Measurements from ENCODE around the gene RAI1.

Gene RAI1

DNA sequence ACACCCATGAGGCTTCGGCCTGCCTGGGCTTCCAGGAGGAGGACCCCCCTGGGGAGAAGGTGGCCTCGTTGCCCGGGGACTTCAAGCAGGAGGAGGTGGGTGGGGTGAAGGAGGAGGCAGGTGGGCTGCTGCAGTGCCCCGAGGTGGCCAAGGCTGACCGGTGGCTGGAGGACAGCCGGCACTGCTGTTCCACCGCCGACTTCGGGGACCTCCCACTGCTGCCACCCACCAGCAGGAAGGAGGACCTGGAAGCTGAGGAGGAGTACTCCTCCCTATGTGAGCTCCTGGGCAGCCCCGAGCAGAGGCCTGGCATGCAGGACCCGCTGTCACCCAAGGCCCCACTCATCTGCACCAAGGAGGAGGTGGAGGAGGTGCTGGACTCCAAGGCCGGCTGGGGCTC lies 114.0 kb downstream of the RAI1 start:
- Histone ChIP-seq H3K27ac (ENCODE audit: extremely low read depth, low read depth, low read length) (no peak overlapping the region), H3K9me3 (ENCODE audit: control insufficient read depth, insufficient read depth, low read depth, low read length) (no peaks in the 10 kb centered on the region), H3K36me3 (ENCODE audit: control insufficient read depth in 2 of 2, insufficient read depth in 1 of 2, low read length in 2 of 2) (peaks cover 3 to 66% of the 10 kb centered on the region in 2 experiments; a peak in 2 of 3 replicates), H3K4me1 (ENCODE audit: control insufficient read depth, insufficient read depth, low read length) (no peaks in the 10 kb centered on the region), H3K4me3 (ENCODE audit: low read depth, low read length) (no peak overlapping the region)
- TF ChIP-seq SCRT1 (tag by site-specific recombination; IDR thresholded peaks at IDR 0.05; ENCODE audit: borderline replicate concordance) = no peak
- TF ChIP-seq ZSCAN23 (tag by site-specific recombination; IDR thresholded peaks at IDR 0.05) = no peak
- TF ChIP-seq ZNF677 (tag by site-specific recombination; IDR thresholded peaks at IDR 0.05) = no peak
- no peak for TF ChIP-seq KLF9 (tag by site-specific recombination; IDR thresholded peaks at IDR 0.05; ENCODE audit: low read depth)
- no peak for TF ChIP-seq ZSCAN16 (tag by site-specific recombination; IDR thresholded peaks at IDR 0.05)
- TF ChIP-seq, protein P1, sequence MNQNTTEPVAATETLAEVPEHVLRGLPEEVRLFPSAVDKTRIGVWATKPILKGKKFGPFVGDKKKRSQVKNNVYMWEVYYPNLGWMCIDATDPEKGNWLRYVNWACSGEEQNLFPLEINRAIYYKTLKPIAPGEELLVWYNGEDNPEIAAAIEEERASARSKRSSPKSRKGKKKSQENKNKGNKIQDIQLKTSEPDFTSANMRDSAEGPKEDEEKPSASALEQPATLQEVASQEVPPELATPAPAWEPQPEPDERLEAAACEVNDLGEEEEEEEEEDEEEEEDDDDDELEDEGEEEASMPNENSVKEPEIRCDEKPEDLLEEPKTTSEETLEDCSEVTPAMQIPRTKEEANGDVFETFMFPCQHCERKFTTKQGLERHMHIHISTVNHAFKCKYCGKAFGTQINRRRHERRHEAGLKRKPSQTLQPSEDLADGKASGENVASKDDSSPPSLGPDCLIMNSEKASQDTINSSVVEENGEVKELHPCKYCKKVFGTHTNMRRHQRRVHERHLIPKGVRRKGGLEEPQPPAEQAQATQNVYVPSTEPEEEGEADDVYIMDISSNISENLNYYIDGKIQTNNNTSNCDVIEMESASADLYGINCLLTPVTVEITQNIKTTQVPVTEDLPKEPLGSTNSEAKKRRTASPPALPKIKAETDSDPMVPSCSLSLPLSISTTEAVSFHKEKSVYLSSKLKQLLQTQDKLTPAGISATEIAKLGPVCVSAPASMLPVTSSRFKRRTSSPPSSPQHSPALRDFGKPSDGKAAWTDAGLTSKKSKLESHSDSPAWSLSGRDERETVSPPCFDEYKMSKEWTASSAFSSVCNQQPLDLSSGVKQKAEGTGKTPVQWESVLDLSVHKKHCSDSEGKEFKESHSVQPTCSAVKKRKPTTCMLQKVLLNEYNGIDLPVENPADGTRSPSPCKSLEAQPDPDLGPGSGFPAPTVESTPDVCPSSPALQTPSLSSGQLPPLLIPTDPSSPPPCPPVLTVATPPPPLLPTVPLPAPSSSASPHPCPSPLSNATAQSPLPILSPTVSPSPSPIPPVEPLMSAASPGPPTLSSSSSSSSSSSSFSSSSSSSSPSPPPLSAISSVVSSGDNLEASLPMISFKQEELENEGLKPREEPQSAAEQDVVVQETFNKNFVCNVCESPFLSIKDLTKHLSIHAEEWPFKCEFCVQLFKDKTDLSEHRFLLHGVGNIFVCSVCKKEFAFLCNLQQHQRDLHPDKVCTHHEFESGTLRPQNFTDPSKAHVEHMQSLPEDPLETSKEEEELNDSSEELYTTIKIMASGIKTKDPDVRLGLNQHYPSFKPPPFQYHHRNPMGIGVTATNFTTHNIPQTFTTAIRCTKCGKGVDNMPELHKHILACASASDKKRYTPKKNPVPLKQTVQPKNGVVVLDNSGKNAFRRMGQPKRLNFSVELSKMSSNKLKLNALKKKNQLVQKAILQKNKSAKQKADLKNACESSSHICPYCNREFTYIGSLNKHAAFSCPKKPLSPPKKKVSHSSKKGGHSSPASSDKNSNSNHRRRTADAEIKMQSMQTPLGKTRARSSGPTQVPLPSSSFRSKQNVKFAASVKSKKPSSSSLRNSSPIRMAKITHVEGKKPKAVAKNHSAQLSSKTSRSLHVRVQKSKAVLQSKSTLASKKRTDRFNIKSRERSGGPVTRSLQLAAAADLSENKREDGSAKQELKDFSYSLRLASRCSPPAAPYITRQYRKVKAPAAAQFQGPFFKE (tag by site-specific recombination; IDR thresholded peaks at IDR 0.05; ENCODE audit: borderline replicate concordance) = no peak
- TF ChIP-seq ZNF350 (tag by site-specific recombination; IDR thresholded peaks at IDR 0.05) = no peak
- TF ChIP-seq, protein P2, sequence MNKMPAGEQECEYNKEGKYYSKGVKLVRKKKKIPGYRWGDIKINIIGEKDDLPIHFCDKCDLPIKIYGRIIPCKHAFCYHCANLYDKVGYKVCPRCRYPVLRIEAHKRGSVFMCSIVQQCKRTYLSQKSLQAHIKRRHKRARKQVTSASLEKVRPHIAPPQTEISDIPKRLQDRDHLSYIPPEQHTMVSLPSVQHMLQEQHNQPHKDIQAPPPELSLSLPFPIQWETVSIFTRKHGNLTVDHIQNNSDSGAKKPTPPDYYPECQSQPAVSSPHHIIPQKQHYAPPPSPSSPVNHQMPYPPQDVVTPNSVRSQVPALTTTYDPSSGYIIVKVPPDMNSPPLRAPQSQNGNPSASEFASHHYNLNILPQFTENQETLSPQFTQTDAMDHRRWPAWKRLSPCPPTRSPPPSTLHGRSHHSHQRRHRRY (tag by site-specific recombination; IDR thresholded peaks at IDR 0.05) = no peak
- TF ChIP-seq, protein P3, sequence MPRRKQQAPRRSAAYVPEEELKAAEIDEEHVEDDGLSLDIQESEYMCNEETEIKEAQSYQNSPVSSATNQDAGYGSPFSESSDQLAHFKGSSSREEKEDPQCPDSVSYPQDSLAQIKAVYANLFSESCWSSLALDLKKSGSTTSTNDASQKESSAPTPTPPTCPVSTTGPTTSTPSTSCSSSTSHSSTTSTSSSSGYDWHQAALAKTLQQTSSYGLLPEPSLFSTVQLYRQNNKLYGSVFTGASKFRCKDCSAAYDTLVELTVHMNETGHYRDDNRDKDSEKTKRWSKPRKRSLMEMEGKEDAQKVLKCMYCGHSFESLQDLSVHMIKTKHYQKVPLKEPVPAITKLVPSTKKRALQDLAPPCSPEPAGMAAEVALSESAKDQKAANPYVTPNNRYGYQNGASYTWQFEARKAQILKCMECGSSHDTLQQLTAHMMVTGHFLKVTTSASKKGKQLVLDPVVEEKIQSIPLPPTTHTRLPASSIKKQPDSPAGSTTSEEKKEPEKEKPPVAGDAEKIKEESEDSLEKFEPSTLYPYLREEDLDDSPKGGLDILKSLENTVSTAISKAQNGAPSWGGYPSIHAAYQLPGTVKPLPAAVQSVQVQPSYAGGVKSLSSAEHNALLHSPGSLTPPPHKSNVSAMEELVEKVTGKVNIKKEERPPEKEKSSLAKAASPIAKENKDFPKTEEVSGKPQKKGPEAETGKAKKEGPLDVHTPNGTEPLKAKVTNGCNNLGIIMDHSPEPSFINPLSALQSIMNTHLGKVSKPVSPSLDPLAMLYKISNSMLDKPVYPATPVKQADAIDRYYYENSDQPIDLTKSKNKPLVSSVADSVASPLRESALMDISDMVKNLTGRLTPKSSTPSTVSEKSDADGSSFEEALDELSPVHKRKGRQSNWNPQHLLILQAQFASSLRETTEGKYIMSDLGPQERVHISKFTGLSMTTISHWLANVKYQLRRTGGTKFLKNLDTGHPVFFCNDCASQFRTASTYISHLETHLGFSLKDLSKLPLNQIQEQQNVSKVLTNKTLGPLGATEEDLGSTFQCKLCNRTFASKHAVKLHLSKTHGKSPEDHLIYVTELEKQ (tag by site-specific recombination; IDR thresholded peaks at IDR 0.05; ENCODE audit: borderline replicate concordance) = no peak
- TF ChIP-seq ZSCAN30 (tag by site-specific recombination; IDR thresholded peaks at IDR 0.05) = no peak
- TF ChIP-seq, protein P4, sequence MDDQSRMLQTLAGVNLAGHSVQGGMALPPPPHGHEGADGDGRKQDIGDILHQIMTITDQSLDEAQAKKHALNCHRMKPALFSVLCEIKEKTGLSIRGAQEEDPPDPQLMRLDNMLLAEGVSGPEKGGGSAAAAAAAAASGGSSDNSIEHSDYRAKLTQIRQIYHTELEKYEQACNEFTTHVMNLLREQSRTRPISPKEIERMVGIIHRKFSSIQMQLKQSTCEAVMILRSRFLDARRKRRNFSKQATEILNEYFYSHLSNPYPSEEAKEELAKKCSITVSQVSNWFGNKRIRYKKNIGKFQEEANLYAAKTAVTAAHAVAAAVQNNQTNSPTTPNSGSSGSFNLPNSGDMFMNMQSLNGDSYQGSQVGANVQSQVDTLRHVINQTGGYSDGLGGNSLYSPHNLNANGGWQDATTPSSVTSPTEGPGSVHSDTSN (CRISPR knock-in tag; IDR thresholded peaks at IDR 0.05) = no peak
- TF ChIP-seq ZFHX2 (tag by site-specific recombination; conservative IDR thresholded peaks at IDR 0.05) = peak; percentile 60
- 0 out of 2 replicates have a peak, but pooled peaks have one; percentile 32 for TF ChIP-seq GLIS2 (tag by site-specific recombination; IDR thresholded peaks at IDR 0.05)
- TF ChIP-seq ZNF785 (tag by site-specific recombination; IDR thresholded peaks at IDR 0.05) = no peak
- TF ChIP-seq ZFP69B (tag by site-specific recombination; IDR thresholded peaks at IDR 0.05) = no peak
- TF ChIP-seq ZNF404 (tag by site-specific recombination; IDR thresholded peaks at IDR 0.05) = no peak
- TF ChIP-seq ZNF302 (tag by site-specific recombination; IDR thresholded peaks at IDR 0.05; ENCODE audit: low read depth) = no peak
- TF ChIP-seq EGR2 (tag by site-specific recombination; IDR thresholded peaks at IDR 0.05; ENCODE audit: low read depth) = peak; percentile 72; the same call in 1 of the 2 replicates
- TF ChIP-seq, protein P5, sequence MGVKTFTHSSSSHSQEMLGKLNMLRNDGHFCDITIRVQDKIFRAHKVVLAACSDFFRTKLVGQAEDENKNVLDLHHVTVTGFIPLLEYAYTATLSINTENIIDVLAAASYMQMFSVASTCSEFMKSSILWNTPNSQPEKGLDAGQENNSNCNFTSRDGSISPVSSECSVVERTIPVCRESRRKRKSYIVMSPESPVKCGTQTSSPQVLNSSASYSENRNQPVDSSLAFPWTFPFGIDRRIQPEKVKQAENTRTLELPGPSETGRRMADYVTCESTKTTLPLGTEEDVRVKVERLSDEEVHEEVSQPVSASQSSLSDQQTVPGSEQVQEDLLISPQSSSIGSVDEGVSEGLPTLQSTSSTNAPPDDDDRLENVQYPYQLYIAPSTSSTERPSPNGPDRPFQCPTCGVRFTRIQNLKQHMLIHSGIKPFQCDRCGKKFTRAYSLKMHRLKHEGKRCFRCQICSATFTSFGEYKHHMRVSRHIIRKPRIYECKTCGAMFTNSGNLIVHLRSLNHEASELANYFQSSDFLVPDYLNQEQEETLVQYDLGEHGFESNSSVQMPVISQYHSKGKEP (tag by site-specific recombination; IDR thresholded peaks at IDR 0.05) = no peak
- ChIA-PET CTCF (interaction anchor here (1.3 kb wide), 1 partner anchor 14 kb away, joined by 4 read pairs; no protein-coding TSS in a partner anchor), POLR2A (no interaction called here)

Data from HEK293 (cell line).